HTR-8/SVneo (cell line): ENCODE results near the gene NAT9.

Experiments
- DNase-seq: peaks from one replicate; pipeline ENCODE4 v3.0.0; 2011; ENCODE audit warnings: low spot score, mixed read lengths; ENCODE audit not compliant: insufficient read length
- FAIRE-seq: peaks from 2 replicates; lab custom pipeline; 2011; peaks lifted over from hg19 to GRCh38; lab: Jason Lieb, UNC

The NAT9 gene

GRCh38 chr17:74736513-74737298, 39.4 kb downstream of the NAT9 start, which contains the start of gene RAB37:
TSS of gene RAB37 (plus strand) at chr17:74737256. CDS start at chr17:74737273, 17 bp downstream.
- FAIRE-seq, result no peak

GRCh38 chr17:74734256-74734655, 41.9 kb downstream of the NAT9 start:
- FAIRE-seq (no peak), DNase-seq (no peak)

More at GRCh38 chr17:74736513-74737298, 39.4 kb downstream of the NAT9 start, which contains the start of gene RAB37:
- DNase-seq, result no peak

GRCh38 chr17:74733365-74734122, 42.6 kb downstream of the NAT9 start:
- DNase-seq, result no peak
- peak; percentile 100 for FAIRE-seq

- DNase-seq (no peak), FAIRE-seq (no peak)
These were observed 43.9 kb downstream of the NAT9 start for GRCh38 chr17:74732042-74732867.

DNA sequence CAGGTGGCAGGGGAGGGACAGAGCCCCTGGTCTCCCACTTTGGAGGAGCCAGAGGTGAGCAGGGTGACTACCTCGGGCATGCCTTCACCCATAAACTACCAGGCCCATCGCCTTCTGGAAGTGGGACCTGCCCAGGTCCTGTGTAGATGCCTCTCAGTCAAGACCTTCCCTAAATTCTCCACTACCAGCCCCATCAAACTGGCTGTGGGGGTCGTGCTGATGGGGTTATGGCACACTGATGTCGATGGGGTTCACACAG, 44.9 kb downstream of the NAT9 start:
- FAIRE-seq, result no peak
- DNase-seq, result no peak

DNA sequence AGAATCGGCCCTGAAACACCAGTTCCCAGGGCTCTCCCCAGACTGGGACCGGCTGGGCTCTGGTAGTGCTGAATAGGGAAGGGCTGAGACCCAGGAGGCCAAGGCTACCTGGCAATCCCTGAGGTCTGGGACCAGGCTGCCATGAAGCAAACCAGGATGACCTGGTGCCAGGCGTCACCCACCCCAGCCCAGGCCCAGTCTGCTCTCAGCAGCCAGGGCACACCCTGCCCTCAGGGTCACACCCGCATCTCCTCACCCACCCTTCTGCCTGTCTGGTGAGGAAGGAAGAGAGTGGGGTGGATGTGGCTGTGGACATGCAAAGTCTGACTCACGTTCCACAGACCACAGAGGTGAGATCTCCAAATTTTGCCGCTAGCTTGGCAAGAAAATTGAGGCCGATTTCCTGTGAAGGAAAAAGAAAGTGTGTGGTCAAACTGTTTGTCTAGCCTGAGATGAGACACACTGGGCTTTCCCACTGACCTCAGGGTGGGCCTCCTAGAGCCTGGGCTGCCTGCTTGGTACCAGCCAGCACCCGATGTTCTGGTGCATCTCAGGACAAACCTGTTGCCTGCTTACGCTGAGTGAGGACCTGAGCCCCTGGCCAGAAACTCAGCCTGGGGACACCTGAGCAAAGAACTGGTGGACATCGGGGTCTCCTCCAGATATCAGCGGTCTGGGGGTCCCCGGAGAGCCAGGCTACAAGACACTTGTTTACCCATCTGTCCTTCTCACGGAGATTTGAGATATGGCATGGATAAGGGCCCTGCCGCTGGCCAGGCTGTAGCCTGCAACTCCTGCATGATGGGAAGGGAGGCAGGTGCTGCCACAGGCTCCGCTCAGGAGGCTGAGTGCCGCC, 45.4 kb downstream of the NAT9 start:
- no peak for FAIRE-seq
- DNase-seq, result no peak

DNA sequence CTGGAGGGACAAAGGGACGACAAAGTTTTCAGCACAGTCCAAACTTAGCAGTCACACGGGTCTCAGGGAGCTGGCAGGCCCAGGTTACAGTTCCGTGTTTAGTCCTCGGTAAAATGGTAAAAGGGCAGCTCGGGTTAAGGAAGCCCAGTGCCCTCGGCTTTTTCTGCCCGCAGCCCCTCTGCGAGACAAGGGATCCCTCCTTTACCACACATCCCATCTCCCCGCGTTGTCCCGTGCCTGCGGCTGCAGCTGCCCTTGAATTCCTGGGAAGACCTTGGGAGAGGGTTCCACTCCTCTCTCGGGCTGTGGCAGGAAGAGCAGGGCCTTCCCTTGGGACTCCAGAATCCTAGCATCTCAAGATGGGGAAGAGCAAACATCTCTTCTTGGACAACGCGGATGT, 46.3 kb downstream of the NAT9 start:
- DNase-seq (no peak), FAIRE-seq (no peak)

DNA sequence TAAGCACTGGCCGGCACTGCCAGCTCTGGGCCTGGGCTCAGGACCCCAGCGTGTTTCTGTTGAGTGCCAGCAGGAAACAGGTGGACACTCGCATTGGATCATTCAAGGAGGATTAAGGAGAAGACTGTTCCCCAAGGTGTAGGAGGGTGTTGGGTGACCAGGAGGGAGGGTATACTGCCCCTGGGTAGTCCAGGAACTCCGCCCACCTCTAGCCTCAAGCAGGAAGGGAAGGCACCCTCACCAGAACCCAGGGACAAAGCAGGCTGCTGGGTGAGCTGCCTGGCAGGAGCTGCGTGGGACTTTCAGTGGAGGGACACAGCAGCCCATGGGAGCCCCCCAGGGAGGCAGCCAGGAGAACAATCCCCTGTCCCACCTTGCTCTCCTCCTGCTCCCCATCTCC, 46.8 kb downstream of the NAT9 start:
- FAIRE-seq (no peak), DNase-seq (no peak)

GRCh38 chr17:74728702-74729075, 47.5 kb downstream of the NAT9 start:
- FAIRE-seq (peak; percentile 99), DNase-seq (no peak)

DNA sequence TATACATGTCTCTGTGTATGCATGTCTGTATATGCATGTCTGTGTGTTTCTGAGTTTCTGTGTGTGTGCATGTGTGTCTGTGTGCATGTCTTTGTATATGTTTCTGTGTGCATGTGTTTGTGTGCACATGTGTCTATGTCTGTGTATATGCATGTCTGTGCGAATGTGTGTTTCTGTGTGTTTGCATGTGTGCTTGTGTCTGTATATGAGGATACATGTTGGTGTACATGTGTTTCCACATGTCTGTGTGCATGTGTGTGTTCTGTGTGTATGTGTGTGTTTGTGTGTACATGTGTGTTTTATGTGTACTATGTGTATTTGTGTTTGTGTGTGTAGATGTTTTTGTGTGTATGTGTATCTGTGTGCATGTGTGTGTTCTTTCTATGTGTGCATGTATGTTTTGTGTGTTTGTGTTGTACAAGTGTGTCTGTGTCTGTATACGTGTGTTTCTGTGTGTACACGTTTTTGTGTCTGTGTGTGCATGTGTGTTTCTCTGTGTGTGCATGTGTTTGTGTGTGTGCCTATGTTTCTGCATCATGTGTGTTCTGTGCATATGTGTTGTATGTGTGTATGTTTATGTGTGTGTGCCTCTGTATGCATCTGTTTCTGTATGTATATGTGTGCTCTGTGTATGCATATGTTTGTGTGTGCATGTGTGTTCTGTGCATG, 48.0 kb downstream of the NAT9 start:
- no peak for FAIRE-seq
- DNase-seq, result no peak

DNA sequence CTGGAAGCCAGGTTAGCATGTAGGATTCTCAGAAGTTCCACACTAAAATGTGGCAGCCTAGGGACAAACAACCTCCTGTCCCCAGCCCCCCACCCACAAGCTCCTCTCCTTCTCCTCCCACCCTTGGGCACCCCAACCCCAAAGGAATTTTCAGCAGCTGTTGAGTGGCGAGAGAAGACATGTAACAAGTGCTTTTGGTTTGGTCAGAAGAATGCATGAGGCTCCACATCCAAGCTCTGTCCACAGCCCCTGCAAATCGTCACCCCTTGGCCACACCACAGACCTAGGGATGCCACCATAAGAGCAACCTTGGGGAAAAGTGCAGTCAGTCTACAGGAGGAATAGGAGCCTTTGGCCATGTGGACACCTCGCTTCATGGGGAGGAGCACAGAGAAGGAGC, 51.0 kb downstream of the NAT9 start:
- DNase-seq (no peak), FAIRE-seq (no peak)

DNA sequence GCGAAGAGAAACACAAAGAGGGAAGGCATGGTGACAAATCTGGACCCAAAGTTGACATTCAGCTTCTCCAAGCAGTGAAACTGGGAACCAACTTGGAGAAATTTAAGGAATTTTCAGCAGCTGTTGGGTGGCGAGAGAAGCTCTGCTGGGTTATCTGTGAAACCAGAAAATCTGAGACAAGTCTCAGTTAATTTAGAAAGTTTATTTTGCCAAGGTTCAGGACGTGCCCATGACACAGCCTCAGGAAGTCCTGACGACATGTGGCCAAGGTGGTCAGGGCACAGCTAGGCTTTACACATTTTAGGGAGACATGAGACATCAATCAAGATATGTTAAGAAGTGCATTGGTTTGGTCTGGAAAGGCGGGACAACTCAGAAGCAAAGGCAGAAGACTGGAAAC, 52.3 kb downstream of the NAT9 start:
- DNase-seq (no peak), FAIRE-seq (no peak)

GRCh38 chr17:74722782-74723181, 53.4 kb downstream of the NAT9 start:
- DNase-seq (no peak), FAIRE-seq (no peak)
